GM23338 (cell line): ENCODE data around the gene KRTAP5-6. TPM values are rescaled to one million over a fixed set of nuclear protein-coding genes. Genes with fewer than 3 reads are reported as not detected.

Source experiments
- ATAC-seq: fragments of 200-7000 bp; cut with Tn5 transposase; 3 replicates; pipeline ENCODE4 v1.9.1; 2020
- DNase-seq: peaks from one replicate; pipeline ENCODE4 v3.0.0-alpha.2; 2015; ENCODE audit warnings: low spot score
- H2AFZ ChIP-seq: fragments of 200-600 bp; sonication (generic); 2 replicates; pipeline ENCODE4 v1.8.0; 2016; ENCODE audit warnings: antibody characterized with exemption, mild to moderate bottlenecking, moderate library complexity
- H3F3A ChIP-seq: fragments of 200-600 bp; sonication (generic); replicated peaks from 2 replicates; pipeline ENCODE4 v1.8.0; 2017; ENCODE audit warnings: antibody characterized with exemption, mixed run types, low read depth
- H3K27ac ChIP-seq: fragments of 200-600 bp; sonication (generic); 2 replicates; pipeline ENCODE4 v1.6.1; 2016; ENCODE audit warnings: low read depth
- H3K27me3 ChIP-seq: fragments of 200-600 bp; sonication (generic); 2 replicates; pipeline ENCODE4 v1.8.0; 2016; ENCODE audit warnings: mild to moderate bottlenecking, mixed run types, moderate library complexity; ENCODE audit not compliant: insufficient read depth
- H3K36me3 ChIP-seq: fragments of 200-600 bp; sonication (generic); 2 replicates; pipeline ENCODE4 v1.8.0; 2016; ENCODE audit warnings: mild to moderate bottlenecking; ENCODE audit not compliant: insufficient read depth
- H3K4me1 ChIP-seq: fragments of 200-600 bp; sonication (generic); 2 replicates; pipeline ENCODE4 v1.8.0; 2016; ENCODE audit warnings: mild to moderate bottlenecking, moderate library complexity; ENCODE audit not compliant: insufficient read depth
- H3K4me2 ChIP-seq: fragments of 200-600 bp; sonication (generic); 2 replicates; pipeline ENCODE4 v1.7.1; 2017; ENCODE audit warnings: mixed run types
- H3K4me3 ChIP-seq: fragments of 200-600 bp; sonication (generic); 2 replicates; pipeline ENCODE4 v1.6.1; 2016; ENCODE audit warnings: mixed run types
- H3K79me2 ChIP-seq: fragments of 200-600 bp; sonication (generic); replicated peaks from 2 replicates; pipeline ENCODE4 v1.8.0; 2017; ENCODE audit warnings: mild to moderate bottlenecking; ENCODE audit not compliant: insufficient read depth
- H3K9me2 ChIP-seq: fragments of 200-600 bp; sonication (generic); 2 replicates; pipeline ENCODE4 v1.8.0; 2017; ENCODE audit not compliant: insufficient read depth
- H4K20me1 ChIP-seq: fragments of 200-600 bp; sonication (generic); replicated peaks from 2 replicates; pipeline ENCODE4 v1.8.0; 2017; ENCODE audit warnings: mild to moderate bottlenecking; ENCODE audit not compliant: insufficient read depth
- H3K27ac Mint-ChIP-seq: 2 replicates; pipeline ENCODE4 v1.8.0; 2020; ENCODE audit warnings: inconsistent platforms, mild to moderate bottlenecking, moderate library complexity, mixed read lengths
- H3K27me3 Mint-ChIP-seq: 3 replicates; pipeline ENCODE4 v1.8.0; 2022; ENCODE audit warnings: low read depth, mild to moderate bottlenecking, moderate library complexity, mixed read lengths, inconsistent platforms; ENCODE audit not compliant: insufficient read depth, poor library complexity
- H3K36me3 Mint-ChIP-seq: 3 replicates; pipeline ENCODE4 v1.8.0; 2021; ENCODE audit warnings: low read depth, mild to moderate bottlenecking, inconsistent platforms, moderate library complexity, mixed read lengths
- H3K4me1 Mint-ChIP-seq: 3 replicates; pipeline ENCODE4 v1.8.0; 2020; ENCODE audit warnings: mild to moderate bottlenecking, inconsistent platforms, mixed read lengths
- H3K4me3 Mint-ChIP-seq: 3 replicates; pipeline ENCODE4 v1.8.0; 2021; ENCODE audit warnings: moderate library complexity, mild to moderate bottlenecking, inconsistent platforms, mixed read lengths
- H3K9me3 Mint-ChIP-seq: 3 replicates; pipeline ENCODE4 v1.8.0; 2020; ENCODE audit warnings: moderate library complexity, mild to moderate bottlenecking, inconsistent platforms, mixed read lengths
- CREB1 ChIP-seq: fragments of 250-450 bp; sonication (Bioruptor Pico); IDR thresholded peaks from 2 replicates; pipeline ENCODE4 v1.5.0; 2020; ENCODE audit warnings: low read depth, mild to moderate bottlenecking, moderate library complexity
- EZH2 ChIP-seq: fragments of 200-600 bp; sonication (generic); IDR thresholded peaks from one replicate; pipeline ENCODE4 v1.8.0; 2017; ENCODE audit warnings: antibody characterized with exemption, mild to moderate bottlenecking, low read depth; ENCODE audit not compliant: unreplicated experiment
- EZH2phosphoT487 ChIP-seq: fragments of 200-600 bp; sonication (generic); IDR thresholded peaks from one replicate; pipeline ENCODE4 v1.8.1; 2018; ENCODE audit warnings: antibody characterized with exemption; ENCODE audit not compliant: unreplicated experiment
- JUNB ChIP-seq: IDR thresholded peaks from one replicate; pipeline ENCODE4 v1.6.1; 2016; ENCODE audit warnings: antibody characterized with exemption; ENCODE audit not compliant: unreplicated experiment
- NANOG ChIP-seq: IDR thresholded peaks from 2 replicates; pipeline ENCODE4 v1.6.1; 2016; ENCODE audit warnings: antibody characterized with exemption, borderline replicate concordance
- POLR2AphosphoS5 ChIP-seq: IDR thresholded peaks from 2 replicates; pipeline ENCODE4 v1.6.1; 2016; ENCODE audit warnings: antibody characterized with exemption, low read depth
- STAT1 ChIP-seq: IDR thresholded peaks from one replicate; pipeline ENCODE4 v1.6.1; 2016; ENCODE audit warnings: antibody characterized with exemption; ENCODE audit not compliant: unreplicated experiment
- ZNF114 ChIP-seq: fragments of 250-450 bp; sonication (Bioruptor Pico); IDR thresholded peaks from 2 replicates; pipeline ENCODE4 v1.5.0; 2020; ENCODE audit warnings: mild to moderate bottlenecking, moderate library complexity
- ZNF331 ChIP-seq: fragments of 250-450 bp; sonication (Bioruptor Pico); IDR thresholded peaks from 2 replicates; pipeline ENCODE4 v1.5.0; 2020; ENCODE audit warnings: low read depth, mild to moderate bottlenecking, moderate library complexity
- polyA plus RNA-seq: library from polyadenylated mRNA; unstranded; fragments of >200 nt; fragmentation: Nextera tagmentation; extraction: Ambion mirVana; gene quantifications from 2 replicates; pipeline ENCODE4 v1.2.1, GENCODE V29; 2016
- total RNA-seq: library from RNA; depleted of rRNA; stranded (reverse); fragments of >200 nt; shearing (Covaris generic); gene quantifications from 2 replicates; pipeline ENCODE4 v1.2.3, GENCODE V29; 2014
- TF ChIP-seq, protein P1 (sequence below), 2 experiments: fragments of 200-600 bp in 1 of 2; sonication (generic) in 1 of 2; conservative IDR thresholded peaks; 2 replicates each; pipeline versions ENCODE4 v1.5.1 to v1.6.1; 2016 to 2017; ENCODE audit warnings: antibody characterized with exemption in 2 of 2, low read depth in 2 of 2, mild to moderate bottlenecking in 2 of 2, moderate library complexity in 1 of 2
- TF ChIP-seq, protein P2 (sequence below): IDR thresholded peaks from 2 replicates; pipeline ENCODE4 v1.6.1; 2016; ENCODE audit warnings: antibody characterized with exemption
- TF ChIP-seq, protein P3 (sequence below): IDR thresholded peaks from one replicate; pipeline ENCODE4 v1.6.1; 2018; ENCODE audit warnings: antibody characterized with exemption; ENCODE audit not compliant: unreplicated experiment
- TF ChIP-seq, protein P4 (sequence below): fragments of 250-450 bp; sonication (Bioruptor Pico); IDR thresholded peaks from 2 replicates; pipeline ENCODE4 v1.5.0; 2020; ENCODE audit warnings: mild to moderate bottlenecking, moderate library complexity

The KRTAP5-6 gene
- total and polyA plus RNA-seq, 2 experiments from 2014 or later, result not detected

DNA sequence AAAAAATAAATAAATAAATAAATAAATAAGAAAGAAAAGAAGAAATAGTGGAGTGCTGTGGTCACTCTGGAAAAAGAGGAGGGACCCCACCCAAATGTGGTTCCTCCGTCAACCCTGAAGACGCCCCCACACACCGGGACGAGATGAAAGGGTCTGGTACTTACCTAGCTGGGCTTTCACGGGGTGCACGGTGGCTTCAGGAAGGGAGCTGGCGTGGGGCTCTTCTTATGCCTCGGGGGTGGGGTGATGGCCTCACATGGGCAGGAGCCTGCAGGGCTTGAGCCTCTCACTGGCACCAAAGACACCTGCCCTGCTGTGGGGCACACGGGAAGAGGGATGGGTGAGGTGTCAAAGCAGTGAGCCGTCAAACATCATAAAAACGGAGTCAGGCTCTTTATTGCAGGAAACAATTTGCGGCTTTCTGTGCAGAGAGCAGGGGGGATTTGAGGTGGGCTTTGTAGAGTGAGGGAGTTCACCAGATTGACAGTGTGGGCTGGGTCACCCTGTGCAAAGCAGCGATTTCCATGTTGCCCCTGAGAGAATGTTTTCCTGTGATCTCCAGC is 28.0 kb upstream of the KRTAP5-6 start:
- H3K27ac Mint-ChIP-seq, result no peak overlapping the region

More for the DNA sequence above, 28.0 kb upstream of the KRTAP5-6 start:
- Histone ChIP-seq H3K79me2 (no peaks in the 10 kb centered on the region), H3K4me2 (no peak overlapping the region), H3K9me2 (no peaks in the 10 kb centered on the region), H3K4me1 (no peaks in the 10 kb centered on the region), H3F3A (no peaks in the 10 kb centered on the region), H2AFZ (no peak overlapping the region), H3K36me3 (no peaks in the 10 kb centered on the region), H3K27ac (no peak overlapping the region), H3K4me3 (no peak overlapping the region), H3K27me3 (no peaks in the 10 kb centered on the region), H4K20me1 (no peaks in the 10 kb centered on the region)
- TF ChIP-seq NANOG (no peak), ZNF331 (CRISPR knock-in tag) (no peak), JUNB (no peak), POLR2AphosphoS5 (no peak), ZNF114 (CRISPR knock-in tag) (no peak), EZH2phosphoT487 (no peak), STAT1 (no peak), EZH2 (no peak), CREB1 (CRISPR knock-in tag) (no peak)
- TF ChIP-seq, protein P1, sequence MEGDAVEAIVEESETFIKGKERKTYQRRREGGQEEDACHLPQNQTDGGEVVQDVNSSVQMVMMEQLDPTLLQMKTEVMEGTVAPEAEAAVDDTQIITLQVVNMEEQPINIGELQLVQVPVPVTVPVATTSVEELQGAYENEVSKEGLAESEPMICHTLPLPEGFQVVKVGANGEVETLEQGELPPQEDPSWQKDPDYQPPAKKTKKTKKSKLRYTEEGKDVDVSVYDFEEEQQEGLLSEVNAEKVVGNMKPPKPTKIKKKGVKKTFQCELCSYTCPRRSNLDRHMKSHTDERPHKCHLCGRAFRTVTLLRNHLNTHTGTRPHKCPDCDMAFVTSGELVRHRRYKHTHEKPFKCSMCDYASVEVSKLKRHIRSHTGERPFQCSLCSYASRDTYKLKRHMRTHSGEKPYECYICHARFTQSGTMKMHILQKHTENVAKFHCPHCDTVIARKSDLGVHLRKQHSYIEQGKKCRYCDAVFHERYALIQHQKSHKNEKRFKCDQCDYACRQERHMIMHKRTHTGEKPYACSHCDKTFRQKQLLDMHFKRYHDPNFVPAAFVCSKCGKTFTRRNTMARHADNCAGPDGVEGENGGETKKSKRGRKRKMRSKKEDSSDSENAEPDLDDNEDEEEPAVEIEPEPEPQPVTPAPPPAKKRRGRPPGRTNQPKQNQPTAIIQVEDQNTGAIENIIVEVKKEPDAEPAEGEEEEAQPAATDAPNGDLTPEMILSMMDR (conservative IDR thresholded peaks at IDR 0.05; ENCODE audit: low read depth in 2 of 2), result no peak
- TF ChIP-seq, protein P2, sequence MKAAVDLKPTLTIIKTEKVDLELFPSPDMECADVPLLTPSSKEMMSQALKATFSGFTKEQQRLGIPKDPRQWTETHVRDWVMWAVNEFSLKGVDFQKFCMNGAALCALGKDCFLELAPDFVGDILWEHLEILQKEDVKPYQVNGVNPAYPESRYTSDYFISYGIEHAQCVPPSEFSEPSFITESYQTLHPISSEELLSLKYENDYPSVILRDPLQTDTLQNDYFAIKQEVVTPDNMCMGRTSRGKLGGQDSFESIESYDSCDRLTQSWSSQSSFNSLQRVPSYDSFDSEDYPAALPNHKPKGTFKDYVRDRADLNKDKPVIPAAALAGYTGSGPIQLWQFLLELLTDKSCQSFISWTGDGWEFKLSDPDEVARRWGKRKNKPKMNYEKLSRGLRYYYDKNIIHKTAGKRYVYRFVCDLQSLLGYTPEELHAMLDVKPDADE, result no peak
- TF ChIP-seq, protein P3, sequence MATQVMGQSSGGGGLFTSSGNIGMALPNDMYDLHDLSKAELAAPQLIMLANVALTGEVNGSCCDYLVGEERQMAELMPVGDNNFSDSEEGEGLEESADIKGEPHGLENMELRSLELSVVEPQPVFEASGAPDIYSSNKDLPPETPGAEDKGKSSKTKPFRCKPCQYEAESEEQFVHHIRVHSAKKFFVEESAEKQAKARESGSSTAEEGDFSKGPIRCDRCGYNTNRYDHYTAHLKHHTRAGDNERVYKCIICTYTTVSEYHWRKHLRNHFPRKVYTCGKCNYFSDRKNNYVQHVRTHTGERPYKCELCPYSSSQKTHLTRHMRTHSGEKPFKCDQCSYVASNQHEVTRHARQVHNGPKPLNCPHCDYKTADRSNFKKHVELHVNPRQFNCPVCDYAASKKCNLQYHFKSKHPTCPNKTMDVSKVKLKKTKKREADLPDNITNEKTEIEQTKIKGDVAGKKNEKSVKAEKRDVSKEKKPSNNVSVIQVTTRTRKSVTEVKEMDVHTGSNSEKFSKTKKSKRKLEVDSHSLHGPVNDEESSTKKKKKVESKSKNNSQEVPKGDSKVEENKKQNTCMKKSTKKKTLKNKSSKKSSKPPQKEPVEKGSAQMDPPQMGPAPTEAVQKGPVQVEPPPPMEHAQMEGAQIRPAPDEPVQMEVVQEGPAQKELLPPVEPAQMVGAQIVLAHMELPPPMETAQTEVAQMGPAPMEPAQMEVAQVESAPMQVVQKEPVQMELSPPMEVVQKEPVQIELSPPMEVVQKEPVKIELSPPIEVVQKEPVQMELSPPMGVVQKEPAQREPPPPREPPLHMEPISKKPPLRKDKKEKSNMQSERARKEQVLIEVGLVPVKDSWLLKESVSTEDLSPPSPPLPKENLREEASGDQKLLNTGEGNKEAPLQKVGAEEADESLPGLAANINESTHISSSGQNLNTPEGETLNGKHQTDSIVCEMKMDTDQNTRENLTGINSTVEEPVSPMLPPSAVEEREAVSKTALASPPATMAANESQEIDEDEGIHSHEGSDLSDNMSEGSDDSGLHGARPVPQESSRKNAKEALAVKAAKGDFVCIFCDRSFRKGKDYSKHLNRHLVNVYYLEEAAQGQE, result no peak
- TF ChIP-seq, protein P4, sequence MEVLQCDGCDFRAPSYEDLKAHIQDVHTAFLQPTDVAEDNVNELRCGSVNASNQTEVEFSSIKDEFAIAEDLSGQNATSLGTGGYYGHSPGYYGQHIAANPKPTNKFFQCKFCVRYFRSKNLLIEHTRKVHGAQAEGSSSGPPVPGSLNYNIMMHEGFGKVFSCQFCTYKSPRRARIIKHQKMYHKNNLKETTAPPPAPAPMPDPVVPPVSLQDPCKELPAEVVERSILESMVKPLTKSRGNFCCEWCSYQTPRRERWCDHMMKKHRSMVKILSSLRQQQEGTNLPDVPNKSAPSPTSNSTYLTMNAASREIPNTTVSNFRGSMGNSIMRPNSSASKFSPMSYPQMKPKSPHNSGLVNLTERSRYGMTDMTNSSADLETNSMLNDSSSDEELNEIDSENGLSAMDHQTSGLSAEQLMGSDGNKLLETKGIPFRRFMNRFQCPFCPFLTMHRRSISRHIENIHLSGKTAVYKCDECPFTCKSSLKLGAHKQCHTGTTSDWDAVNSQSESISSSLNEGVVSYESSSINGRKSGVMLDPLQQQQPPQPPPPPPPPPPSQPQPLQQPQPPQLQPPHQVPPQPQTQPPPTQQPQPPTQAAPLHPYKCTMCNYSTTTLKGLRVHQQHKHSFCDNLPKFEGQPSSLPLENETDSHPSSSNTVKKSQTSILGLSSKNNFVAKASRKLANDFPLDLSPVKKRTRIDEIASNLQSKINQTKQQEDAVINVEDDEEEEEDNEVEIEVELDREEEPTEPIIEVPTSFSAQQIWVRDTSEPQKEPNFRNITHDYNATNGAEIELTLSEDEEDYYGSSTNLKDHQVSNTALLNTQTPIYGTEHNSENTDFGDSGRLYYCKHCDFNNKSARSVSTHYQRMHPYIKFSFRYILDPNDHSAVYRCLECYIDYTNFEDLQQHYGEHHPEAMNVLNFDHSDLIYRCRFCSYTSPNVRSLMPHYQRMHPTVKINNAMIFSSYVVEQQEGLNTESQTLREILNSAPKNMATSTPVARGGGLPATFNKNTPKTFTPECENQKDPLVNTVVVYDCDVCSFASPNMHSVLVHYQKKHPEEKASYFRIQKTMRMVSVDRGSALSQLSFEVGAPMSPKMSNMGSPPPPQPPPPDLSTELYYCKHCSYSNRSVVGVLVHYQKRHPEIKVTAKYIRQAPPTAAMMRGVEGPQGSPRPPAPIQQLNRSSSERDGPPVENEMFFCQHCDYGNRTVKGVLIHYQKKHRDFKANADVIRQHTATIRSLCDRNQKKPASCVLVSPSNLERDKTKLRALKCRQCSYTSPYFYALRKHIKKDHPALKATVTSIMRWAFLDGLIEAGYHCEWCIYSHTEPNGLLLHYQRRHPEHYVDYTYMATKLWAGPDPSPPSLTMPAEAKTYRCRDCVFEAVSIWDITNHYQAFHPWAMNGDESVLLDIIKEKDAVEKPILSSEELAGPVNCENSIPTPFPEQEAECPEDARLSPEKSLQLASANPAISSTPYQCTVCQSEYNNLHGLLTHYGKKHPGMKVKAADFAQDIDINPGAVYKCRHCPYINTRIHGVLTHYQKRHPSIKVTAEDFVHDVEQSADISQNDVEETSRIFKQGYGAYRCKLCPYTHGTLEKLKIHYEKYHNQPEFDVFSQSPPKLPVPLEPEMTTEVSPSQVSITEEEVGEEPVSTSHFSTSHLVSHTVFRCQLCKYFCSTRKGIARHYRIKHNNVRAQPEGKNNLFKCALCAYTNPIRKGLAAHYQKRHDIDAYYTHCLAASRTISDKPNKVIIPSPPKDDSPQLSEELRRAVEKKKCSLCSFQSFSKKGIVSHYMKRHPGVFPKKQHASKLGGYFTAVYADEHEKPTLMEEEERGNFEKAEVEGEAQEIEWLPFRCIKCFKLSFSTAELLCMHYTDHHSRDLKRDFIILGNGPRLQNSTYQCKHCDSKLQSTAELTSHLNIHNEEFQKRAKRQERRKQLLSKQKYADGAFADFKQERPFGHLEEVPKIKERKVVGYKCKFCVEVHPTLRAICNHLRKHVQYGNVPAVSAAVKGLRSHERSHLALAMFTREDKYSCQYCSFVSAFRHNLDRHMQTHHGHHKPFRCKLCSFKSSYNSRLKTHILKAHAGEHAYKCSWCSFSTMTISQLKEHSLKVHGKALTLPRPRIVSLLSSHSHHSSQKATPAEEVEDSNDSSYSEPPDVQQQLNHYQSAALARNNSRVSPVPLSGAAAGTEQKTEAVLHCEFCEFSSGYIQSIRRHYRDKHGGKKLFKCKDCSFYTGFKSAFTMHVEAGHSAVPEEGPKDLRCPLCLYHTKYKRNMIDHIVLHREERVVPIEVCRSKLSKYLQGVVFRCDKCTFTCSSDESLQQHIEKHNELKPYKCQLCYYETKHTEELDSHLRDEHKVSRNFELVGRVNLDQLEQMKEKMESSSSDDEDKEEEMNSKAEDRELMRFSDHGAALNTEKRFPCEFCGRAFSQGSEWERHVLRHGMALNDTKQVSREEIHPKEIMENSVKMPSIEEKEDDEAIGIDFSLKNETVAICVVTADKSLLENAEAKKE (CRISPR knock-in tag), result no peak
- ATAC-seq (no peak), DNase-seq (no peak)
- Mint-ChIP-seq H3K27me3 (peaks cover 12% of the 10 kb centered on the region), H3K36me3 (no peaks in the 10 kb centered on the region), H3K4me1 (no peaks in the 10 kb centered on the region), H3K4me3 (no peak overlapping the region), H3K9me3 (no peaks in the 10 kb centered on the region)
